SK-N-SH treated with all-trans-retinoic acid at 6 μM for 48 hours (cell line): ENCODE results near the gene CNIH1.

Experiments
- ARNTL ChIP-seq: fragments of 450-650 bp; formaldehyde crosslinking; IDR thresholded peaks from 2 replicates; pipeline ENCODE4 v1.5.0; 2020; ENCODE audit warnings: low read depth, mild to moderate bottlenecking, moderate library complexity, borderline replicate concordance
- CREB5 ChIP-seq: fragments of 250-450 bp; sonication (Bioruptor Pico); IDR thresholded peaks from 2 replicates; pipeline ENCODE4 v1.5.1; 2020; ENCODE audit warnings: low read depth, mild to moderate bottlenecking, moderate library complexity
- CSRNP3 ChIP-seq: fragments of 250-450 bp; sonication (Bioruptor Pico); IDR thresholded peaks from 2 replicates; pipeline ENCODE4 v1.5.1; 2021; ENCODE audit warnings: mild to moderate bottlenecking, moderate library complexity
- GLIS3 ChIP-seq: fragments of 250-450 bp; sonication (Bioruptor Pico); IDR thresholded peaks from 2 replicates; pipeline ENCODE4 v1.5.0; 2020; ENCODE audit warnings: mild to moderate bottlenecking, moderate library complexity
- ISL1 ChIP-seq: fragments of 250-450 bp; sonication (Bioruptor Pico); IDR thresholded peaks from 2 replicates; pipeline ENCODE4 v2.1.2; 2022; ENCODE audit warnings: mild to moderate bottlenecking, moderate library complexity
- OSR1 ChIP-seq: fragments of 250-450 bp; sonication (Bioruptor Pico); IDR thresholded peaks from 2 replicates; pipeline ENCODE4 v1.8.0; 2022; ENCODE audit warnings: moderate library complexity, mild to moderate bottlenecking, inconsistent platforms
- PATZ1 ChIP-seq: fragments of 250-450 bp; sonication (Bioruptor Pico); IDR thresholded peaks from 2 replicates; pipeline ENCODE4 v1.8.0; 2020; ENCODE audit warnings: mild to moderate bottlenecking, moderate library complexity, borderline replicate concordance
- TCF4 ChIP-seq: fragments of 250-450 bp; sonication (Bioruptor Pico); IDR thresholded peaks from 2 replicates; pipeline ENCODE4 v1.8.0; 2021; ENCODE audit warnings: mild to moderate bottlenecking, moderate library complexity, borderline replicate concordance
- TOX ChIP-seq: fragments of 250-450 bp; sonication (Bioruptor Pico); IDR thresholded peaks from 2 replicates; pipeline ENCODE4 v1.8.0; 2021; ENCODE audit warnings: mild to moderate bottlenecking, moderate library complexity, borderline replicate concordance
- ZFP3 ChIP-seq: fragments of 250-450 bp; sonication (Bioruptor Pico); IDR thresholded peaks from 2 replicates; pipeline ENCODE4 v1.5.0; 2020; ENCODE audit warnings: mild to moderate bottlenecking, moderate library complexity
- ZNF565 ChIP-seq: fragments of 450-650 bp; formaldehyde crosslinking; conservative IDR thresholded peaks from 2 replicates; pipeline ENCODE4 v1.5.0; 2020; ENCODE audit warnings: low read depth, mild to moderate bottlenecking, moderate library complexity
- ZNF70 ChIP-seq: fragments of 450-650 bp; formaldehyde crosslinking; IDR thresholded peaks from 2 replicates; pipeline ENCODE4 v1.5.0; 2020; ENCODE audit warnings: mild to moderate bottlenecking, moderate library complexity
- ZNF8 ChIP-seq: fragments of 450-650 bp; formaldehyde crosslinking; IDR thresholded peaks from 2 replicates; pipeline ENCODE4 v1.5.0; 2020; ENCODE audit warnings: mild to moderate bottlenecking, moderate library complexity

- no peak for TF ChIP-seq ISL1 (CRISPR knock-in tag)
- no peak for TF ChIP-seq PATZ1 (CRISPR knock-in tag)
- no peak for TF ChIP-seq ZFP3 (CRISPR knock-in tag)
- no peak for TF ChIP-seq ZNF565
- no peak for TF ChIP-seq CSRNP3 (CRISPR knock-in tag)
- TF ChIP-seq ZNF8 (CRISPR knock-in tag), result no peak
- TF ChIP-seq GLIS3 (CRISPR knock-in tag), result no peak
- TF ChIP-seq OSR1 (CRISPR knock-in tag), result no peak
- TF ChIP-seq CREB5 (CRISPR knock-in tag), result no peak
- no peak for TF ChIP-seq TOX (CRISPR knock-in tag)
- no peak for TF ChIP-seq ARNTL (CRISPR knock-in tag)
- no peak for TF ChIP-seq TCF4 (CRISPR knock-in tag)
- no peak for TF ChIP-seq ZNF70 (CRISPR knock-in tag)
These were observed 24.5 kb upstream of the CNIH1 start for GRCh38 chr14:54465654-54466053.
